Gastroesophageal sphincter (tissue), 4 donors: ENCODE data around the gene DTNBP1. TPM values are rescaled to one million over a fixed set of nuclear protein-coding genes. Genes with fewer than 3 reads are reported as not detected.

Experiments used
- ATAC-seq: fragments of 150-250 bp; one replicate; pipeline ENCODE4 v1.9.1; 2016; ENCODE audit warnings: mild to moderate bottlenecking, moderate library complexity
- H3K27ac ChIP-seq, 4 donors: fragments of 200-600 bp; sonication (generic) in 3 of 4; 1 replicate in 3 of 4; 2 replicates in 1 of 4; pipeline ENCODE4 v1.5.1; 2016 to 2019
- H3K27me3 ChIP-seq: fragments of 200-600 bp; sonication (generic); one replicate; pipeline ENCODE4 v1.5.1; 2019
- H3K36me3 ChIP-seq, 2 donors: fragments of 200-600 bp; sonication (generic); one replicate each; pipeline ENCODE4 v1.5.1; 2019; ENCODE audit warnings: control low read depth in 1 of 2
- H3K4me1 ChIP-seq, 3 donors: fragments of 200-600 bp; sonication (generic); 1 replicate in 2 of 3; 2 replicates in 1 of 3; pipeline ENCODE4 v1.5.1; 2016 to 2019; ENCODE audit warnings: control low read depth in 2 of 3
- H3K4me3 ChIP-seq, 2 donors: fragments of 200-600 bp; sonication (generic); one replicate each; pipeline ENCODE4 v1.5.1; 2019; ENCODE audit warnings: mild to moderate bottlenecking in 1 of 2, moderate library complexity in 1 of 2
- H3K9me3 ChIP-seq, 3 donors: fragments of 200-600 bp; sonication (generic); one replicate each; pipeline ENCODE4 v1.5.1; 2017 to 2019; ENCODE audit warnings: control low read depth in 2 of 3
- EP300 ChIP-seq: sonication (generic); formaldehyde crosslinking; IDR thresholded peaks from one replicate; pipeline ENCODE4 v1.6.1; 2017; ENCODE audit warnings: antibody characterized with exemption, mild to moderate bottlenecking
- POLR2A ChIP-seq, 2 donors: fragments of 450-650 bp; IDR thresholded peaks; one replicate each; pipeline ENCODE4 v1.6.1; 2017; ENCODE audit warnings: antibody characterized with exemption in 2 of 2, mild to moderate bottlenecking in 2 of 2, moderate library complexity in 1 of 2
- POLR2AphosphoS5 ChIP-seq: sonication (generic); formaldehyde crosslinking; IDR thresholded peaks from one replicate; pipeline ENCODE4 v1.6.1; 2017; ENCODE audit warnings: antibody characterized with exemption
- WGBS, 2 donors: methylation state at CpG; one replicate each; pipeline ENCODE4 v1.1.5; 2018; ENCODE audit warnings: low coverage in 1 of 2; 5-methylcytosine and 5-hydroxymethylcytosine counted together
- total RNA-seq, 4 donors: library from RNA; depleted of rRNA; stranded (reverse); fragments of >200 nt; gene quantifications; one replicate each; pipeline ENCODE4 v1.1.0, GENCODE V29; 2016
- TF ChIP-seq, protein P1 (sequence below), 4 experiments: fragments of 200-600 bp in 2 of 4; fragments of 450-650 bp in 2 of 4; sonication (generic) in 1 of 4; IDR thresholded peaks; one replicate each; pipeline ENCODE4 v1.5.1; 2017 to 2019; ENCODE audit warnings: antibody characterized with exemption in 4 of 4, mild to moderate bottlenecking in 2 of 4, moderate library complexity in 2 of 4

The DTNBP1 gene
- total RNA-seq, 4 donors from 2014 or later, result 14.4 to 20.2 (median 16.9) TPM

DNA sequence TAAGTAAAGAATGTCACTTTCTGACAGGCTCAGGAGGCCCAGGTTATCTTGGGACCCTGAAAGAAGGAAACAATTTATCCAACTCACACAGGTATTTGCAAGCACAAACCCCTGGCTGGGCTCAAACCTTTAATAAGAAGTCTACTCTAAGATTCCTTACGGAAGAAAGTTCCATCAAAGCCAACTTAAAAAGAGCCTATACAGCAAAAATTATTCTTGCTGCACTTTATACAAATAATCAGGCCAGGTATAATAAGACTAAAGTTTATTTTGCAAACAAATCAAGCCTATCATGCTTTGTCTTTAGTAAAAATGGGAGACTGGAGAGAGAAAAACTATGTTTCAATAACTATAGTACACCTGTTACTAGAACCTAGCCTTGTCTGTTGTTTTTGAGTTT, 102.1 kb downstream of the DTNBP1 start:
- Histone ChIP-seq H3K36me3 (no peaks in the 10 kb centered on the region), H3K27ac (no peak overlapping the region), H3K4me1 (peaks cover 0 to 8% (median 0%) of the 10 kb centered on the region in 3 donors), H3K27me3 (no peaks in the 10 kb centered on the region), H3K9me3 (no peaks in the 10 kb centered on the region), H3K4me3 (no peak overlapping the region)
- TF ChIP-seq POLR2AphosphoS5, result no peak
- TF ChIP-seq, protein P1, sequence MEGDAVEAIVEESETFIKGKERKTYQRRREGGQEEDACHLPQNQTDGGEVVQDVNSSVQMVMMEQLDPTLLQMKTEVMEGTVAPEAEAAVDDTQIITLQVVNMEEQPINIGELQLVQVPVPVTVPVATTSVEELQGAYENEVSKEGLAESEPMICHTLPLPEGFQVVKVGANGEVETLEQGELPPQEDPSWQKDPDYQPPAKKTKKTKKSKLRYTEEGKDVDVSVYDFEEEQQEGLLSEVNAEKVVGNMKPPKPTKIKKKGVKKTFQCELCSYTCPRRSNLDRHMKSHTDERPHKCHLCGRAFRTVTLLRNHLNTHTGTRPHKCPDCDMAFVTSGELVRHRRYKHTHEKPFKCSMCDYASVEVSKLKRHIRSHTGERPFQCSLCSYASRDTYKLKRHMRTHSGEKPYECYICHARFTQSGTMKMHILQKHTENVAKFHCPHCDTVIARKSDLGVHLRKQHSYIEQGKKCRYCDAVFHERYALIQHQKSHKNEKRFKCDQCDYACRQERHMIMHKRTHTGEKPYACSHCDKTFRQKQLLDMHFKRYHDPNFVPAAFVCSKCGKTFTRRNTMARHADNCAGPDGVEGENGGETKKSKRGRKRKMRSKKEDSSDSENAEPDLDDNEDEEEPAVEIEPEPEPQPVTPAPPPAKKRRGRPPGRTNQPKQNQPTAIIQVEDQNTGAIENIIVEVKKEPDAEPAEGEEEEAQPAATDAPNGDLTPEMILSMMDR (IDR thresholded peaks at IDR 0.05), result no peak
- TF ChIP-seq POLR2A (IDR thresholded peaks at IDR 0.05), result no peak
- TF ChIP-seq EP300, result no peak
- ATAC-seq, result no peak
- 83% methylated on average over 1 of the region's 1 CpG for WGBS, 2 donors

DNA sequence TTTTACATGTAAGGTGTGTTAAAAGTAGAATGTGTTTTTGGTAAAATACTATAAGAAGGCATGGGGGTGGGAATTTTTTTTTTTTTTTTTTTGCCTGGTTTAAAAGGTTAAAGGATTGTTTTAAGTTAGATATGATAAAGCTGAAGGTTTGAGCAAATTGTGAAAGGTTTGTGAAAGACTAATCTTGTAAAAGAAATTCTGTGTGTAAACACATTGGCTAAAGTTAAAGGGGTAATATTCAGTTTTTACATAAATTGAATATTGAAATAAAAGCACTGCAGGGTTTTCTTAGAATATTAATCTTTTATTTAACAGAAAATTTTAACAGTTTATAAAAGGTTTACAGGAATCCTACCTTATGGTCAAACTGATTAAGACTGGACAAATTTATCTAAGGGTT, 105.7 kb downstream of the DTNBP1 start:
- H3K4me1 ChIP-seq, result peaks cover 0 to 13% (median 0%) of the 10 kb centered on the region in 3 donors
- no peaks in the 10 kb centered on the region for H3K27me3 ChIP-seq
- H3K36me3 ChIP-seq, result no peaks in the 10 kb centered on the region
- no peak for ATAC-seq
- H3K4me3 ChIP-seq, result no peak overlapping the region
- TF ChIP-seq POLR2A (IDR thresholded peaks at IDR 0.05), result no peak
- TF ChIP-seq EP300, result no peak
- TF ChIP-seq, protein P1 (IDR thresholded peaks at IDR 0.05), result no peak
- no peak for TF ChIP-seq POLR2AphosphoS5
- H3K9me3 ChIP-seq, result no peaks in the 10 kb centered on the region
- H3K27ac ChIP-seq, result no peak overlapping the region

DNA sequence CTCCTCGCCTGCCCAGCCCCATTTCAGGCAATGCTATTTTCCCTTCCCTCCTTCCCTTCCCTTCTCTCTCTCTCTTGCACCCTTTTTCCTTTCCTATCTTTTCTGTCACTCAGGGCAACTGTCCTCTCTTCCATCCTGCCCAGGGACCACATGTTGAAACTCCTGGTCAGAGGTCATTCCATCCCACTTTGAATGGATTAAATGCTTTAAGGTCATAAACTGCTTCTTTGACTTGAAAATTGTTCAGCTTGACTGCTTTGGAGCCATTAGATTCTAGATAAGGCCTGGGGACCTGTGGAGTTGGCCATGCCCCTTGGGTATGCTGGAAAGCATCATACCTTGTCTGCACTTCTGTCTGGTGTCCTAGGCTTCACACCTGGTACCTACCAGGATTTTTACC, 106.1 kb downstream of the DTNBP1 start:
- H3K4me1 ChIP-seq, result peaks cover 0 to 17% (median 0%) of the 10 kb centered on the region in 3 donors
- H3K27ac ChIP-seq, result no peak overlapping the region
- no peak for ATAC-seq
- H3K27me3 ChIP-seq, result no peaks in the 10 kb centered on the region
- H3K9me3 ChIP-seq, result no peaks in the 10 kb centered on the region
- no peak overlapping the region for H3K4me3 ChIP-seq
- TF ChIP-seq, protein P1 (IDR thresholded peaks at IDR 0.05), result no peak
- TF ChIP-seq POLR2A (IDR thresholded peaks at IDR 0.05) (no peak), POLR2AphosphoS5 (no peak), EP300 (no peak)
- WGBS, 2 donors, result 92% methylated on average over 1 of the region's 1 CpG; no CpG with 5 or more reads in 1 of the 2 donors
- no peaks in the 10 kb centered on the region for H3K36me3 ChIP-seq

DNA sequence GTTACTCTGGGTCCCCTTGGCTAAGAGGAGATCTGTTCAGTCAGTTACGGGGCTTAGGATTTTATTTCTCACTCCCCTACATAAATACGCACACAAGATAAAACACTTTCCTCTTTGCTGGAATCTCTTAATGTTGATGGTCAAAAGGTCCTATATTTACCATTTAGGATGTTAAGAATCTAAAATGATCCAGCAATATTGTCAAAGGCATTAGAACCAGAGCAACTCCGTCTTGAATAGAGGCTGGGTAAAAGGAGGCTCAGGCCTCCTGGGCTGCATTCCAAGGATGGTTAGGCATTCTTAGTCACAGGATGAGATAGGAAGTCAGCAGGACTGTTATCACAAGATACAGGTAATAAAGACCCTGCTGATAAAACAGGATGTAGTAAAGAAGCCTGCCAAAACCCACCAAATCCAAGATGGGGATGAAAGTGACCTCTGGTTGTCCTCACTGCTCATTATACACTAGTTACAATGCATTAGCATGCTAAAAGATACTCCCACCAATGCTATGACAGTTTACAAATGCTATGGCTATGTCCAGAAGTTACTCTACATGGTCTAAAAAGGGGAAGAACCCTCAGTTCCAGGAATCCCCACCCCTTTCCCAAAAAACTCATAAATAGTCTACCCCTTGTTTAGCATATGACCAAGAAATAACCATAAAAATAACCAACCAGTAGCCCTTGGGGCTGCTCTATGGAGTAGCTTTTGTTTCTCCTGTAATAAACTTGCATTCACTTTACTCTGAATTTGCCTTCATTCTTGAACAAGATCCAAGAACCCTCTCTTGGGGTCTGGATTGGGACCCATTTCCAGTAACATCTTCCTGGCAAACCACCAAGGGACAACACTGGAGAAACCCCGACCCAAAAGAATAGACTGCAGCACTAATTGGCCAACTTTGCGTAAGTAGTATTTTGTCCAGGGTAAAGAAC, 107.5 kb downstream of the DTNBP1 start:
- Histone ChIP-seq H3K27me3 (no peaks in the 10 kb centered on the region), H3K27ac (no peak overlapping the region), H3K9me3 (no peaks in the 10 kb centered on the region), H3K36me3 (no peaks in the 10 kb centered on the region), H3K4me1 (peaks cover 0 to 27% (median 0%) of the 10 kb centered on the region in 3 donors), H3K4me3 (no peak overlapping the region)
- ATAC-seq, result no peak
- no peak for TF ChIP-seq POLR2A (IDR thresholded peaks at IDR 0.05)
- WGBS, 2 donors, result 93 to 96% methylated on average over 3 to 4 of the region's 5 CpGs

DNA sequence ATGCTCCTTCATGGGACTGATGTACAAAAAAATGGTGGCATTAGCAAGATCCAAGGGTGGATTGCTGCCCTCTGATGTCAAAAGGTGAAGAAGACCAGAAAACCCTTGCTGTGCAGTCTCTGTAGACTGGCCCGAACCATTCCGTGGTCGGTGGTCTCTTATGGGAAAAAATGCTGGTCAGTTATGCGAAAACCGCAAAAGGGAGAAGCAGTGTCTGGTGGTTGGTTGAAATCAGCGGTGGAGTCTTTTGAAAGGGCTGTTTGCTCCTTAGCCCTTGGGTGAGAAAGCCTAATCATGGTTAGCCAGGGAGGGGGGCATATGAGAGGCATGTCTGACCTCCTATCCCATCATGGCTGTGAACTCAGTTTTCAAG, 108.1 kb downstream of the DTNBP1 start:
- WGBS, 2 donors, result 95 to 96% methylated on average over 4 to 6 of the region's 6 CpGs
- no peak for ATAC-seq
- no peak overlapping the region for H3K27ac ChIP-seq
- no peaks in the 10 kb centered on the region for H3K9me3 ChIP-seq
- no peaks in the 10 kb centered on the region for H3K27me3 ChIP-seq
- H3K4me1 ChIP-seq, result peaks cover 0 to 23% (median 0%) of the 10 kb centered on the region in 3 donors
- H3K4me3 ChIP-seq, result no peak overlapping the region
- TF ChIP-seq POLR2AphosphoS5, result no peak
- TF ChIP-seq EP300, result no peak
- TF ChIP-seq, protein P1 (IDR thresholded peaks at IDR 0.05), result no peak
- TF ChIP-seq POLR2A (IDR thresholded peaks at IDR 0.05), result no peak
- no peaks in the 10 kb centered on the region for H3K36me3 ChIP-seq
